ENCODE results near the gene CPNE7.

DNA sequence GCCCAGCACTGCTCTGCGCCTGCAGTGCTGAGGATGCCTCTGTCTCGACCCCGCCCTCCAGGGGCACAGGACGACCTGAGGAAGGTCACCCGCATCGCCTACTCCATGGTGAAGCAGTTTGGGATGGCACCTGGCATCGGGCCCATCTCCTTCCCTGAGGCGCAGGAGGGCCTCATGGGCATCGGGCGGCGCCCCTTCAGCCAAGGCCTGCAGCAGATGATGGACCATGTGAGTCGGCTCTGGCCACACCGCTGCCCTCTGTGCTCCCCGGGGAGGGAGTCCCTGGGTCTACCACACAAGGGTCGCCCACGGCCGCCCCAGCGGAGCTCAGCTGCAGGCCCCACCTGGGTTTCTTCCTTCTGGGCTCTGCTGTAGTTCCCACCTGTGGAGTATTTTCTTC, 21.8 kb upstream of the CPNE7 start:
- no peak for TF ChIP-seq EZH2 (IDR thresholded peaks at IDR 0.05; ENCODE audit: borderline replicate concordance, low read depth, low read length, poor library complexity, severe bottlenecking)
- TF ChIP-seq, protein P1, sequence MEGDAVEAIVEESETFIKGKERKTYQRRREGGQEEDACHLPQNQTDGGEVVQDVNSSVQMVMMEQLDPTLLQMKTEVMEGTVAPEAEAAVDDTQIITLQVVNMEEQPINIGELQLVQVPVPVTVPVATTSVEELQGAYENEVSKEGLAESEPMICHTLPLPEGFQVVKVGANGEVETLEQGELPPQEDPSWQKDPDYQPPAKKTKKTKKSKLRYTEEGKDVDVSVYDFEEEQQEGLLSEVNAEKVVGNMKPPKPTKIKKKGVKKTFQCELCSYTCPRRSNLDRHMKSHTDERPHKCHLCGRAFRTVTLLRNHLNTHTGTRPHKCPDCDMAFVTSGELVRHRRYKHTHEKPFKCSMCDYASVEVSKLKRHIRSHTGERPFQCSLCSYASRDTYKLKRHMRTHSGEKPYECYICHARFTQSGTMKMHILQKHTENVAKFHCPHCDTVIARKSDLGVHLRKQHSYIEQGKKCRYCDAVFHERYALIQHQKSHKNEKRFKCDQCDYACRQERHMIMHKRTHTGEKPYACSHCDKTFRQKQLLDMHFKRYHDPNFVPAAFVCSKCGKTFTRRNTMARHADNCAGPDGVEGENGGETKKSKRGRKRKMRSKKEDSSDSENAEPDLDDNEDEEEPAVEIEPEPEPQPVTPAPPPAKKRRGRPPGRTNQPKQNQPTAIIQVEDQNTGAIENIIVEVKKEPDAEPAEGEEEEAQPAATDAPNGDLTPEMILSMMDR (conservative IDR thresholded peaks at IDR 0.05; ENCODE audit: low read depth, low read length): no peak
